GM06990 (cell line): ENCODE measurements around the gene RYR2.

Experiments
- DNase-seq: peaks from one replicate; pipeline ENCODE4 v3.0.0-alpha.2; 2011; ENCODE audit not compliant: insufficient read length; ENCODE audit errors: extremely low read depth
- H3K27me3 ChIP-seq: replicated peaks from 2 replicates; pipeline ENCODE4 v1.6.0; 2011; ENCODE audit warnings: low read length; ENCODE audit not compliant: control insufficient read depth, insufficient read depth
- H3K36me3 ChIP-seq: 2 replicates; pipeline ENCODE4 v1.5.1; 2011; ENCODE audit warnings: low read length; ENCODE audit not compliant: control insufficient read depth, insufficient read depth
- H3K4me3 ChIP-seq: replicated peaks from 2 replicates; pipeline ENCODE4 v1.5.1; 2011; ENCODE audit warnings: low read depth, mild to moderate bottlenecking, control low read depth, low read length
- TF ChIP-seq, protein P1 (sequence below): IDR thresholded peaks from 2 replicates; pipeline ENCODE4 v1.5.1; 2011; ENCODE audit warnings: low read length, control low read depth, mild to moderate bottlenecking, inconsistent platforms; ENCODE audit not compliant: insufficient read depth, poor library complexity, severe bottlenecking

The RYR2 gene

GRCh38 chr1:237197470-237198425 lies 155.8 kb downstream of the RYR2 start:
- Histone ChIP-seq H3K36me3 (no peaks in the 10 kb centered on the region), H3K4me3 (no peak overlapping the region), H3K27me3 (no peaks in the 10 kb centered on the region)
- TF ChIP-seq, protein P1, sequence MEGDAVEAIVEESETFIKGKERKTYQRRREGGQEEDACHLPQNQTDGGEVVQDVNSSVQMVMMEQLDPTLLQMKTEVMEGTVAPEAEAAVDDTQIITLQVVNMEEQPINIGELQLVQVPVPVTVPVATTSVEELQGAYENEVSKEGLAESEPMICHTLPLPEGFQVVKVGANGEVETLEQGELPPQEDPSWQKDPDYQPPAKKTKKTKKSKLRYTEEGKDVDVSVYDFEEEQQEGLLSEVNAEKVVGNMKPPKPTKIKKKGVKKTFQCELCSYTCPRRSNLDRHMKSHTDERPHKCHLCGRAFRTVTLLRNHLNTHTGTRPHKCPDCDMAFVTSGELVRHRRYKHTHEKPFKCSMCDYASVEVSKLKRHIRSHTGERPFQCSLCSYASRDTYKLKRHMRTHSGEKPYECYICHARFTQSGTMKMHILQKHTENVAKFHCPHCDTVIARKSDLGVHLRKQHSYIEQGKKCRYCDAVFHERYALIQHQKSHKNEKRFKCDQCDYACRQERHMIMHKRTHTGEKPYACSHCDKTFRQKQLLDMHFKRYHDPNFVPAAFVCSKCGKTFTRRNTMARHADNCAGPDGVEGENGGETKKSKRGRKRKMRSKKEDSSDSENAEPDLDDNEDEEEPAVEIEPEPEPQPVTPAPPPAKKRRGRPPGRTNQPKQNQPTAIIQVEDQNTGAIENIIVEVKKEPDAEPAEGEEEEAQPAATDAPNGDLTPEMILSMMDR, result no peak
- DNase-seq, result no peak

GRCh38 chr1:237199026-237199425 lies 157.0 kb downstream of the RYR2 start:
- TF ChIP-seq, protein P1, result no peak
- Histone ChIP-seq H3K27me3 (no peaks in the 10 kb centered on the region), H3K4me3 (no peak overlapping the region), H3K36me3 (no peaks in the 10 kb centered on the region)
- DNase-seq, result no peak

GRCh38 chr1:237201155-237201554 lies 159.2 kb downstream of the RYR2 start:
- no peaks in the 10 kb centered on the region for H3K27me3 ChIP-seq
- no peak for DNase-seq
- H3K4me3 ChIP-seq, result no peak overlapping the region
- TF ChIP-seq, protein P1, result no peak
- H3K36me3 ChIP-seq, result no peaks in the 10 kb centered on the region

GRCh38 chr1:237204841-237205240 lies 162.9 kb downstream of the RYR2 start:
- TF ChIP-seq, protein P1, result no peak
- H3K4me3 ChIP-seq, result no peak overlapping the region
- DNase-seq, result no peak

DNA sequence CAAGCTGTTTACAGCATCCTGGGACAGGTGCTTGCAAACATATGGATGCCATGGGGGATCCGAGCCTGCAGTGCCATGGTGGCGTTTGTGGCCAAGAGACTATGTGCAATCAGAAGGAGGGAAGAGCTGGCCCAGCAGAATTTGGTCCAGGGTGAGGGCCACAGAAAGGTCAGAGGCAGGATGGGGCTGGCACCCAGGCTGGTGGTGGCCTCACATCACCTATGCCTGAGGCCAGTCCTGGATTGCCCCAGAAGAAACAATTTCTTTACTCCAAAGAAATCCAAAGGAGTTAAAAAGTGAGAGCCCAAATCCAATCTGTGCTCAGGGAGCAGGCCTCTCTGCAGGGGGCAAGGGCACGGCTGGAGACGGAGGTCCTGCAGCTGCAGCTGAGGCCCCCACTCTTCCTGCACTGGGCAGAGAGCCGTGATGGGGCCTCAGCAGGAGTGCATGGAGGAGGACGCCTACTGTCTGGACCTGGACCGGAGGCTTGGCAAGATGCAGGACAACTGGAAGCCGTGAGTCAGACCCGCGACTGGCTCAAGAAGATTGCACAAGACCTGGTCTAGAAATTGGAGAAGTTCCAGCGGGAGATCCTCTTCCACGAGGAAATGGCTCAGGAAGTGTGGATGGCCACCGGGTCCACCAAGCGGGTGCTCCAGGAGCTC lies 163.5 kb downstream of the RYR2 start:
- TF ChIP-seq, protein P1, result no peak
- Histone ChIP-seq H3K36me3 (no peaks in the 10 kb centered on the region), H3K27me3 (no peaks in the 10 kb centered on the region), H3K4me3 (no peak overlapping the region)
- no peak for DNase-seq

More at GRCh38 chr1:237204841-237205240, 162.9 kb downstream of the RYR2 start:
- H3K27me3 ChIP-seq, result no peaks in the 10 kb centered on the region
- no peaks in the 10 kb centered on the region for H3K36me3 ChIP-seq
